Body of pancreas (tissue), 4 donors: ENCODE data around the gene PACRG. TPM values are rescaled to one million over a fixed set of nuclear protein-coding genes. Genes with fewer than 3 reads are reported as not detected.

Source experiments
- ATAC-seq: fragments of 150-250 bp; one replicate; pipeline ENCODE4 v1.9.1; 2016
- DNase-seq, 4 donors: peaks; one replicate each; pipeline ENCODE4 v3.0.0-alpha.2; 2019
- H3K27ac ChIP-seq, 4 donors: fragments of 200-600 bp; sonication (generic); 1 replicate in 3 of 4; 2 replicates in 1 of 4; pipeline versions ENCODE4 v1.5.1 to v1.6.1; 2016 to 2019; ENCODE audit warnings: mild to moderate bottlenecking in 1 of 4, mixed read lengths in 1 of 4, moderate library complexity in 1 of 4
- H3K27me3 ChIP-seq, 2 donors: fragments of 200-600 bp; sonication (generic); one replicate each; pipeline ENCODE4 v1.6.0; 2016; ENCODE audit warnings: mild to moderate bottlenecking in 1 of 2
- H3K36me3 ChIP-seq, 2 donors: fragments of 200-600 bp; sonication (generic); replicated peaks in 1 of 2; 2 replicates each; pipeline ENCODE4 v1.5.1; 2016; ENCODE audit warnings: low read depth in 2 of 2; ENCODE audit not compliant: insufficient read depth in 1 of 2
- H3K4me1 ChIP-seq: fragments of 200-600 bp; sonication (generic); one replicate; pipeline ENCODE4 v1.6.0; 2016
- H3K4me3 ChIP-seq, 2 donors: fragments of 200-600 bp; sonication (generic); 1 replicate in 1 of 2; 2 replicates in 1 of 2; pipeline ENCODE4 v1.5.1; 2016 to 2019
- H3K9me3 ChIP-seq, 3 donors: fragments of 200-600 bp; sonication (generic); 1 replicate in 2 of 3; 2 replicates in 1 of 3; pipeline ENCODE4 v1.5.1; 2016
- POLR2A ChIP-seq, 3 donors: fragments of 450-650 bp; IDR thresholded peaks; one replicate each; pipeline ENCODE4 v1.6.1; 2016; ENCODE audit warnings: antibody characterized with exemption in 3 of 3, mild to moderate bottlenecking in 2 of 3
- WGBS, 2 donors: methylation state at CpG; one replicate each; pipeline ENCODE4 v1.1.5; 2017; 5-methylcytosine and 5-hydroxymethylcytosine counted together
- intact Hi-C: fragments of 100-400 bp; cut with DNase I; formaldehyde crosslinking; loops from one replicate; pipeline ENCODE4 v1.15.1; 2023
- total RNA-seq, 2 donors: library from RNA; depleted of rRNA; stranded (reverse); fragments of >200 nt; gene quantifications; one replicate each; pipeline ENCODE4 v1.1.0, GENCODE V29; 2016
- TF ChIP-seq, protein P1 (sequence below), 7 experiments: fragments of 450-650 bp in 4 of 7; fragments of 200-600 bp in 3 of 7; sonication (generic) in 3 of 7; IDR thresholded peaks; one replicate each; pipeline ENCODE4 v1.5.1; 2016 to 2019; ENCODE audit warnings: antibody characterized with exemption in 7 of 7

Gene PACRG
- total RNA-seq, 2 donors from 2014 or later, result 7.8 to 10.9 TPM

DNA sequence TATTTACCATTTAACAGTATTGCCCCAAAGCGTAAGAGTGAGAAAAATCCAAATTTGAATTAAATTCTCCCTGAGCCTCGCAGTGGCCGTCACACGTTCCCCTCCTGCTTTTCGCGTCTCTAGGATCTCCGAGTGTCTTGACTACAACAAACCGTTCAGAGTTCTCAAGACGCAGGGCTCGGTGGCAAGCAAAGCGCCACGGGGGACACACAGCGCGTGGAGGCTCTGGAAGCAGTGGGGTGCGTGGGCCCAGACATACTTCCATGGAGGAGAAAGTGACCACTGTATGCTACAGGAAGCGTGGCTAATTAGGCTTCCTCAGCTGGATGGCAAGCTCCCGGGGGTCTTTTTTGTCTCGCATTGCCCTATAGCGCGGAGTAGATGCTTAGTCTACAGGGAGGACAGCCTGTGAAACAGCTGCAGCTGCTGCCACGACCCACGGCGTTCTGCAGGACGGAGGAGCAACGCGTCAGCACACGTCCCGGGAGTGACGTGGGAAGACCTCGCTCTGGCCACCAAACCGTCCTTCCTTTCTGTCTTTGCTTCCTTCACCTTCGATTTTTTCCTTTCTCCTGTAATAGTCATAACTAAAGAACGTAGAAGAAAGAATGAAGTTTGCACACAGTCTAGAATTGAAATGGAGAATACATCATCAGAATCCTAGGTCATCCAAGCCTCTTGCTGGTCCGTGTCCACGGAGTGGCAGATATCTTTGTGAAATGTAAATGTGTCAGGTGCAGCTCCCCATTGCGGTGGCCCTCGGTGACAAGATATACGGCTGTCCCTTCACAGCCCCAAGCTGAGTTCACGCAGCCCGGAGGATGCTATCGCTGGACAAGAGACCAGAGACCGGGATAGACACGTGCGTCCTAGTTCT lies 582.6 kb downstream of the PACRG start:
- no peaks in the 10 kb centered on the region for H3K36me3 ChIP-seq
- 90 to 94% methylated on average over 44 of the region's 44 CpGs for WGBS, 2 donors
- H3K27me3 ChIP-seq, result no peaks in the 10 kb centered on the region
- no peaks in the 10 kb centered on the region for H3K9me3 ChIP-seq
- no peak for ATAC-seq
- intact Hi-C loops, result no loop called here
- no peaks in the 10 kb centered on the region for H3K4me1 ChIP-seq
- no peak for DNase-seq
- no peak for TF ChIP-seq POLR2A (IDR thresholded peaks at IDR 0.05)
- TF ChIP-seq, protein P1, sequence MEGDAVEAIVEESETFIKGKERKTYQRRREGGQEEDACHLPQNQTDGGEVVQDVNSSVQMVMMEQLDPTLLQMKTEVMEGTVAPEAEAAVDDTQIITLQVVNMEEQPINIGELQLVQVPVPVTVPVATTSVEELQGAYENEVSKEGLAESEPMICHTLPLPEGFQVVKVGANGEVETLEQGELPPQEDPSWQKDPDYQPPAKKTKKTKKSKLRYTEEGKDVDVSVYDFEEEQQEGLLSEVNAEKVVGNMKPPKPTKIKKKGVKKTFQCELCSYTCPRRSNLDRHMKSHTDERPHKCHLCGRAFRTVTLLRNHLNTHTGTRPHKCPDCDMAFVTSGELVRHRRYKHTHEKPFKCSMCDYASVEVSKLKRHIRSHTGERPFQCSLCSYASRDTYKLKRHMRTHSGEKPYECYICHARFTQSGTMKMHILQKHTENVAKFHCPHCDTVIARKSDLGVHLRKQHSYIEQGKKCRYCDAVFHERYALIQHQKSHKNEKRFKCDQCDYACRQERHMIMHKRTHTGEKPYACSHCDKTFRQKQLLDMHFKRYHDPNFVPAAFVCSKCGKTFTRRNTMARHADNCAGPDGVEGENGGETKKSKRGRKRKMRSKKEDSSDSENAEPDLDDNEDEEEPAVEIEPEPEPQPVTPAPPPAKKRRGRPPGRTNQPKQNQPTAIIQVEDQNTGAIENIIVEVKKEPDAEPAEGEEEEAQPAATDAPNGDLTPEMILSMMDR (IDR thresholded peaks at IDR 0.05), result no peak
- H3K4me3 ChIP-seq, result no peak overlapping the region
- H3K27ac ChIP-seq, result no peak overlapping the region

DNA sequence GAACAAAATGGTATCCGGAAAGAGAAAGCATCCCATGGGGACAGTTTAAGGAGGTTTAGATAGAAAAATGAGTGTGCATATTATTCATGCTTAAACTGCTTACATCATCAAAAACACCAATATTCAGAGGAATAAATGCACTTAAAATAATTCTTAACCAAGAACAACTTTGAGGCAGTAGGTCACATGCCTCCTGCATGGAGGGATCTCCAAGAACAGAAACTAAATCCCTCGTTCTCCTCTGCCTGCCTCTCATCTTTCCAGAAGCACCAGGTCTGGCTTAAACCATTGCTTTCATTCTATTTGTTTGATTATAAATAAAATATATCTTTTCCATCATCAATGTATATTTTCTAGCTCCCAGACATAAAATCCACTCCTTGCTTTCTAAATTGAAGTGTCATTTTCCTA lies 583.2 kb downstream of the PACRG start:
- WGBS, 2 donors, result 66% methylated on average over 2 of the region's 2 CpGs
- DNase-seq, result no peak
- no peak overlapping the region for H3K27ac ChIP-seq
- intact Hi-C loops, result no loop called here
- no peak for ATAC-seq
- TF ChIP-seq POLR2A (IDR thresholded peaks at IDR 0.05), result no peak
- TF ChIP-seq, protein P1 (IDR thresholded peaks at IDR 0.05), result no peak
- H3K9me3 ChIP-seq, result no peaks in the 10 kb centered on the region
- H3K36me3 ChIP-seq, result no peaks in the 10 kb centered on the region
- H3K27me3 ChIP-seq, result no peaks in the 10 kb centered on the region
- no peak overlapping the region for H3K4me3 ChIP-seq
- H3K4me1 ChIP-seq, result no peaks in the 10 kb centered on the region

DNA sequence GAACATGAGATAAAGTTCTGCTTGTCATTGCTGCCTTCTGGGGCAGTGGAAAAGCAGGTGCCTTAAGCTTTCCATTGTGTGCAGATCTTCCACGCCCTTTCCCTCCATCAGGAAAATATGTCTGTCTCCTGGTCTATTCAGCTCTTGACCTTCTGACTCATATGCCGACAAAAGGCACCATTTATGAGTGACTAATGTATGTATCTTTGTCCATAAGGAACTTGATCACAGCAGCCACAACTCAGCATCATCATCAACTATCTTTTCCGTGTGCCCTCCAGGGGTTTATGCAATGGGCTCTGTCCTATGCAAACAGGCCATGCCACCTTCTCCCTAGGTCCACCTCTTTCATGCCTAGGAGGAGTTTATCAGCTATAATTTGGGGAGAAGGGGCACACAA lies 584.1 kb downstream of the PACRG start:
- DNase-seq (no peak), ATAC-seq (no peak)
- TF ChIP-seq, protein P1 (IDR thresholded peaks at IDR 0.05), result no peak
- no peak for TF ChIP-seq POLR2A (IDR thresholded peaks at IDR 0.05)
- no peak overlapping the region for H3K27ac ChIP-seq
- WGBS, 2 donors, result 71 to 79% methylated on average over 3 of the region's 3 CpGs
- no peaks in the 10 kb centered on the region for H3K9me3 ChIP-seq
- H3K4me1 ChIP-seq, result no peaks in the 10 kb centered on the region
- H3K4me3 ChIP-seq, result no peak overlapping the region
- H3K36me3 ChIP-seq, result no peaks in the 10 kb centered on the region
- intact Hi-C loops, result no loop called here
- no peaks in the 10 kb centered on the region for H3K27me3 ChIP-seq

DNA sequence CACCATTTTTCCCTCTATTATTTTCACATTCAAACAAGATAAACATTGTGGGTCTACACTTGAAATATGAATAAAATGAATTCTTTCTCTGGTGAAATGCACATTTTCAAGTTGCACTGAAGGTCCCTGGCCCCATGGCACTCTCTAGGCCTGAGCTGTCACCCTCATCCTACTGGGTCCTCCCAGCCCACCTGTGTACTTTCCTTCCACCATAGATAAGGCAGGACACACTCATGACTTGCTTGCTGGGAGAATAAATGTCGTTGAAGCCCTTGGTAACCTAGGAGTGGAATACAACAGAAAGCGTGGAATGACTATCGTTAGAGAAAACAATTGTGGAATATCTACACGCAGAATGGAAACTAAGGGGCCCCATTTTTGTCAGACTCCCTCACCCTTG lies 585.8 kb downstream of the PACRG start:
- Histone ChIP-seq H3K27me3 (no peaks in the 10 kb centered on the region), H3K36me3 (no peaks in the 10 kb centered on the region), H3K27ac (no peak overlapping the region), H3K4me3 (no peak overlapping the region), H3K9me3 (no peaks in the 10 kb centered on the region), H3K4me1 (no peaks in the 10 kb centered on the region)
- intact Hi-C loops, result no loop called here
- no peak for DNase-seq
- ATAC-seq, result no peak
- 78 to 80% methylated on average over 4 of the region's 4 CpGs for WGBS, 2 donors
- TF ChIP-seq, protein P1 (IDR thresholded peaks at IDR 0.05), result no peak
- no peak for TF ChIP-seq POLR2A (IDR thresholded peaks at IDR 0.05)

DNA sequence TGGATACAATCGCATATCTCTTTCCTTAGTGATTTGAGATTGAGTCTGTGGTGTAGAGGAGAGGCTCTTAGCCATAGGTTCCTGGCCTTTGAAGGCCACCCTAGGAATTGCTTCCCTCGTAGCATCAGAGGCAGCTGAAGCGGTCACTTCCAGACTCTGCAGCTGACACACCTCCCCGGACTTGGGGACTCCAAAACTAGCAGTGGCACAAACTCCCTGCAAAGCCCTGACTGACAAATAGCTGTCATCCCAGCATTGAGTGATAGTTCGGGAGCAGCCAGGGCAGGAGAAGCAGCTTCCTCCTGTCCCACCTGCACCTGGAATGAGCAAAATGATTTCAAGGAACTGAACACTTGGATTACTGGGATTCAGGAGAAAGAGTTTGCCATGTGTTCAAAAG lies 586.2 kb downstream of the PACRG start:
- Histone ChIP-seq H3K27me3 (no peaks in the 10 kb centered on the region), H3K4me1 (no peaks in the 10 kb centered on the region), H3K36me3 (no peaks in the 10 kb centered on the region), H3K4me3 (no peak overlapping the region), H3K9me3 (no peaks in the 10 kb centered on the region), H3K27ac (no peak overlapping the region)
- TF ChIP-seq, protein P1 (IDR thresholded peaks at IDR 0.05), result no peak
- no peak for TF ChIP-seq POLR2A (IDR thresholded peaks at IDR 0.05)
- ATAC-seq (no peak), DNase-seq (no peak)
- intact Hi-C loops, result no loop called here
- WGBS, 2 donors, result 87 to 97% methylated on average over 5 of the region's 5 CpGs
